Keratinocyte (primary cell): ENCODE measurements around the gene CACNG3.

Source experiments
- EZH2 ChIP-seq: IDR thresholded peaks from one replicate; pipeline ENCODE4 v1.6.1; 2012; ENCODE audit warnings: inconsistent platforms, mild to moderate bottlenecking, low read length, moderate library complexity
- TF ChIP-seq, protein P1 (sequence below), 3 experiments: IDR thresholded peaks in 1 of 3; conservative IDR thresholded peaks in 1 of 3; optimal IDR thresholded peaks in 1 of 3; 2 replicates in 2 of 3; 3 replicates in 1 of 3; pipeline versions ENCODE3 to v1.5.1; 2011; ENCODE audit warnings: low read length in 3 of 3, mild to moderate bottlenecking in 3 of 3, moderate library complexity in 2 of 3, control low read depth in 1 of 3, inconsistent platforms in 1 of 3; ENCODE audit not compliant: insufficient read depth in 2 of 3; ENCODE audit errors: extremely low read depth in 1 of 3

- TF ChIP-seq, protein P1, sequence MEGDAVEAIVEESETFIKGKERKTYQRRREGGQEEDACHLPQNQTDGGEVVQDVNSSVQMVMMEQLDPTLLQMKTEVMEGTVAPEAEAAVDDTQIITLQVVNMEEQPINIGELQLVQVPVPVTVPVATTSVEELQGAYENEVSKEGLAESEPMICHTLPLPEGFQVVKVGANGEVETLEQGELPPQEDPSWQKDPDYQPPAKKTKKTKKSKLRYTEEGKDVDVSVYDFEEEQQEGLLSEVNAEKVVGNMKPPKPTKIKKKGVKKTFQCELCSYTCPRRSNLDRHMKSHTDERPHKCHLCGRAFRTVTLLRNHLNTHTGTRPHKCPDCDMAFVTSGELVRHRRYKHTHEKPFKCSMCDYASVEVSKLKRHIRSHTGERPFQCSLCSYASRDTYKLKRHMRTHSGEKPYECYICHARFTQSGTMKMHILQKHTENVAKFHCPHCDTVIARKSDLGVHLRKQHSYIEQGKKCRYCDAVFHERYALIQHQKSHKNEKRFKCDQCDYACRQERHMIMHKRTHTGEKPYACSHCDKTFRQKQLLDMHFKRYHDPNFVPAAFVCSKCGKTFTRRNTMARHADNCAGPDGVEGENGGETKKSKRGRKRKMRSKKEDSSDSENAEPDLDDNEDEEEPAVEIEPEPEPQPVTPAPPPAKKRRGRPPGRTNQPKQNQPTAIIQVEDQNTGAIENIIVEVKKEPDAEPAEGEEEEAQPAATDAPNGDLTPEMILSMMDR (optimal IDR thresholded peaks at IDR 0.05 in 1 of 3, IDR thresholded peaks at IDR 0.05 in 1 of 3, conservative IDR thresholded peaks at IDR 0.05 in 1 of 3; ENCODE audit: extremely low read depth in 1 of 3, insufficient read depth in 2 of 3, low read length in 3 of 3): no peak
- no peak for TF ChIP-seq EZH2
Measured at GRCh38 chr16:24353622-24354021, 97.5 kb downstream of the CACNG3 start.
